Keratinocyte (primary cell): Measurements from ENCODE around the gene PSMD2. TPM values are rescaled to one million over a fixed set of nuclear protein-coding genes. Genes with fewer than 3 reads are reported as not detected.

Experiments used
- DNase-seq: peaks from one replicate; pipeline ENCODE4 v3.0.0-alpha.2; 2011; ENCODE audit warnings: low read depth, missing footprints, low spot score
- FAIRE-seq: peaks from 2 replicates; lab custom pipeline; 2011; peaks lifted over from hg19 to GRCh38; lab: Jason Lieb, UNC
- H2AFZ ChIP-seq: 2 replicates; pipeline ENCODE4 v1.6.0; 2012; ENCODE audit warnings: low read length, control low read depth, inconsistent platforms; ENCODE audit not compliant: control insufficient read depth
- H3K27ac ChIP-seq: 2 replicates; pipeline ENCODE4 v1.5.1; 2011; ENCODE audit warnings: low read length; ENCODE audit not compliant: control insufficient read depth, insufficient read depth
- H3K27me3 ChIP-seq: 3 replicates; pipeline ENCODE4 v1.6.0; 2011; ENCODE audit warnings: low read length; ENCODE audit not compliant: control insufficient read depth, insufficient read depth; ENCODE audit errors: extremely low read depth
- H3K36me3 ChIP-seq, 2 experiments: 2 replicates in 1 of 2; 3 replicates in 1 of 2; pipeline ENCODE4 v1.5.1; 2011; ENCODE audit warnings: low read length in 2 of 2, mild to moderate bottlenecking in 1 of 2; ENCODE audit not compliant: control insufficient read depth in 2 of 2, insufficient read depth in 2 of 2; ENCODE audit errors: extremely low read depth in 1 of 2
- H3K4me1 ChIP-seq: 3 replicates; pipeline ENCODE4 v1.5.1; 2011; ENCODE audit warnings: low read length; ENCODE audit not compliant: control insufficient read depth, insufficient read depth; ENCODE audit errors: extremely low read depth
- H3K4me2 ChIP-seq: 3 replicates; pipeline ENCODE4 v1.6.0; 2011; ENCODE audit warnings: low read depth, low read length; ENCODE audit not compliant: control insufficient read depth, insufficient read depth; ENCODE audit errors: extremely low read depth
- H3K4me3 ChIP-seq, 3 experiments: fragments of 200-600 bp in 1 of 3; sonication (generic) in 1 of 3; 2 replicates in 2 of 3; 3 replicates in 1 of 3; pipeline ENCODE4 v1.5.1; 2011 to 2016; ENCODE audit warnings: low read length in 3 of 3, mild to moderate bottlenecking in 3 of 3, control low read depth in 2 of 3, inconsistent platforms in 1 of 3, low read depth in 1 of 3, mixed read lengths in 1 of 3, mixed run types in 1 of 3, moderate library complexity in 1 of 3; ENCODE audit not compliant: control insufficient read depth in 2 of 3, insufficient read depth in 2 of 3; ENCODE audit errors: extremely low read depth in 1 of 3
- H3K79me2 ChIP-seq: 2 replicates; pipeline ENCODE4 v1.6.0; 2012; ENCODE audit warnings: low read length; ENCODE audit not compliant: control insufficient read depth, insufficient read depth
- H3K9ac ChIP-seq: 3 replicates; pipeline ENCODE4 v1.6.0; 2011; ENCODE audit warnings: low read length; ENCODE audit not compliant: control insufficient read depth, insufficient read depth; ENCODE audit errors: extremely low read depth
- H3K9me1 ChIP-seq: 3 replicates; pipeline ENCODE4 v1.6.0; 2011; ENCODE audit warnings: low read length; ENCODE audit not compliant: control insufficient read depth, insufficient read depth; ENCODE audit errors: extremely low read depth
- H3K9me3 ChIP-seq: 2 replicates; pipeline ENCODE4 v1.5.1; 2012; ENCODE audit warnings: low read depth, low read length; ENCODE audit not compliant: control insufficient read depth
- H4K20me1 ChIP-seq: 3 replicates; pipeline ENCODE4 v1.6.0; 2011; ENCODE audit warnings: low read length; ENCODE audit not compliant: control insufficient read depth, insufficient read depth; ENCODE audit errors: extremely low read depth
- CTCF ChIP-seq, 3 experiments: IDR thresholded peaks in 1 of 3; conservative IDR thresholded peaks in 1 of 3; optimal IDR thresholded peaks in 1 of 3; 2 replicates in 2 of 3; 3 replicates in 1 of 3; pipeline versions ENCODE3 to v1.5.1; 2011; ENCODE audit warnings: low read length in 3 of 3, mild to moderate bottlenecking in 3 of 3, moderate library complexity in 2 of 3, control low read depth in 1 of 3, inconsistent platforms in 1 of 3; ENCODE audit not compliant: insufficient read depth in 2 of 3; ENCODE audit errors: extremely low read depth in 1 of 3
- EZH2 ChIP-seq: IDR thresholded peaks from one replicate; pipeline ENCODE4 v1.6.1; 2012; ENCODE audit warnings: inconsistent platforms, mild to moderate bottlenecking, low read length, moderate library complexity
- dilution Hi-C: fragments of 300-500 bp; cut with MboI; formaldehyde crosslinking; loops from one replicate; pipeline ENCODE4 v1.7.0; 2020; ENCODE audit warnings: low sequenced_read_pairs; ENCODE audit not compliant: extremely low pct_ligation_motif_present
- polyA plus RNA-seq, 5 experiments: library from polyadenylated mRNA; depleted of rRNA in 3 of 5; stranded (reverse) in 3 of 5; stranded (forward) in 1 of 5; unstranded in 1 of 5; fragments of >200 nt; gene quantifications; 1 replicate in 1 of 5; 2 replicates in 3 of 5; 3 replicates in 1 of 5; pipeline versions ENCODE4 v1.2.1 to v1.2.3, GENCODE V29; 2011 to 2012; ENCODE audit warnings: missing spikeins in 2 of 5, low read depth in 1 of 5, low replicate concordance in 1 of 5

Gene PSMD2
- polyA plus RNA-seq, 1 donor (not counting 4 experiments of a cell fraction or from before 2014, with no cell fraction given) = 593 TPM

- dilution Hi-C loops = no loop called here
- peaks cover 24% of the 10 kb centered on the region for H3K79me2 ChIP-seq
- H3K27me3 ChIP-seq = no peaks in the 10 kb centered on the region
- peaks cover 9% of the 10 kb centered on the region for H3K4me1 ChIP-seq
- no peak overlapping the region for H3K4me3 ChIP-seq
- no peaks in the 10 kb centered on the region for H3K9me1 ChIP-seq
- H3K9me3 ChIP-seq = no peaks in the 10 kb centered on the region
- H3K4me2 ChIP-seq = no peak overlapping the region
- H4K20me1 ChIP-seq = peaks cover 1% of the 10 kb centered on the region
- H3K27ac ChIP-seq = no peak overlapping the region
- no peak overlapping the region for H3K9ac ChIP-seq
- no peak for DNase-seq
- TF ChIP-seq EZH2 = no peak
- no peak for TF ChIP-seq CTCF (optimal IDR thresholded peaks at IDR 0.05 in 1 of 3, IDR thresholded peaks at IDR 0.05 in 1 of 3, conservative IDR thresholded peaks at IDR 0.05 in 1 of 3; ENCODE audit: extremely low read depth in 1 of 3, insufficient read depth in 2 of 3, low read length in 3 of 3)
- no peak for FAIRE-seq
- H3K36me3 ChIP-seq = peaks cover 3 to 9% of the 10 kb centered on the region in 2 experiments
- H2AFZ ChIP-seq = no peak overlapping the region
Observed at GRCh38 chr3:184296616-184297015, 2.4 kb upstream of the PSMD2 start.

- Histone ChIP-seq H3K4me3 (peak overlapping the region; percentile 90 to 99 (median 90)), H3K9me3 (no peaks in the 10 kb centered on the region), H3K4me2 (peak overlapping the region; percentile 84), H3K79me2 (peaks cover 53% of the 10 kb centered on the region), H3K9ac (peak overlapping the region; percentile 94), H3K27ac (peak overlapping the region; percentile 84), H4K20me1 (peaks cover 10% of the 10 kb centered on the region), H3K27me3 (no peaks in the 10 kb centered on the region), H3K9me1 (no peaks in the 10 kb centered on the region), H3K4me1 (peaks cover 9% of the 10 kb centered on the region), H3K36me3 (peaks cover 29 to 34% of the 10 kb centered on the region in 2 experiments), H2AFZ (no peak overlapping the region)
- TF ChIP-seq CTCF (optimal IDR thresholded peaks at IDR 0.05 in 1 of 3, IDR thresholded peaks at IDR 0.05 in 1 of 3, conservative IDR thresholded peaks at IDR 0.05 in 1 of 3; ENCODE audit: extremely low read depth in 1 of 3, insufficient read depth in 2 of 3, low read length in 3 of 3) = no peak
- FAIRE-seq (no peak), DNase-seq (no peak)
- dilution Hi-C loops = no loop called here
Observed at GRCh38 chr3:184299488-184300377, 692 bp downstream of the PSMD2 start.
